Neutrophil (primary cell): Measurements from ENCODE around the gene BARX1.

Experiments
- H3K27ac ChIP-seq: fragments of 200-600 bp; sonication (generic); 2 replicates; pipeline ENCODE4 v1.5.1; 2016; ENCODE audit warnings: mild to moderate bottlenecking, moderate library complexity
- H3K27me3 ChIP-seq: fragments of 200-600 bp; sonication (generic); 2 replicates; pipeline ENCODE4 v1.6.0; 2016; ENCODE audit warnings: mild to moderate bottlenecking
- H3K36me3 ChIP-seq: fragments of 200-600 bp; sonication (generic); 2 replicates; pipeline ENCODE4 v1.5.1; 2017
- H3K4me1 ChIP-seq, 2 experiments: fragments of 200-600 bp in 1 of 2; sonication (generic) in 1 of 2; 1 replicate in 1 of 2; 2 replicates in 1 of 2; pipeline versions ENCODE4 v1.5.1 to v1.6.1; 2013 to 2016; ENCODE audit warnings: low read depth in 1 of 2, low read length in 1 of 2, mild to moderate bottlenecking in 1 of 2, moderate library complexity in 1 of 2; ENCODE audit not compliant: control insufficient read depth in 1 of 2, insufficient read depth in 1 of 2
- H3K4me3 ChIP-seq, 2 experiments: fragments of 200-600 bp in 1 of 2; sonication (generic) in 1 of 2; 1 replicate in 1 of 2; 2 replicates in 1 of 2; pipeline ENCODE4 v1.5.1; 2013 to 2016; ENCODE audit warnings: low read depth in 1 of 2, low read length in 1 of 2, mild to moderate bottlenecking in 1 of 2, moderate library complexity in 1 of 2
- H3K9me3 ChIP-seq: fragments of 200-600 bp; sonication (generic); 2 replicates; pipeline ENCODE4 v1.5.1; 2016
- TF ChIP-seq, protein P1 (sequence below): fragments of 200-600 bp; sonication (generic); IDR thresholded peaks from 2 replicates; pipeline ENCODE4 v1.5.1; 2016; ENCODE audit warnings: antibody characterized with exemption

BARX1 gene

DNA sequence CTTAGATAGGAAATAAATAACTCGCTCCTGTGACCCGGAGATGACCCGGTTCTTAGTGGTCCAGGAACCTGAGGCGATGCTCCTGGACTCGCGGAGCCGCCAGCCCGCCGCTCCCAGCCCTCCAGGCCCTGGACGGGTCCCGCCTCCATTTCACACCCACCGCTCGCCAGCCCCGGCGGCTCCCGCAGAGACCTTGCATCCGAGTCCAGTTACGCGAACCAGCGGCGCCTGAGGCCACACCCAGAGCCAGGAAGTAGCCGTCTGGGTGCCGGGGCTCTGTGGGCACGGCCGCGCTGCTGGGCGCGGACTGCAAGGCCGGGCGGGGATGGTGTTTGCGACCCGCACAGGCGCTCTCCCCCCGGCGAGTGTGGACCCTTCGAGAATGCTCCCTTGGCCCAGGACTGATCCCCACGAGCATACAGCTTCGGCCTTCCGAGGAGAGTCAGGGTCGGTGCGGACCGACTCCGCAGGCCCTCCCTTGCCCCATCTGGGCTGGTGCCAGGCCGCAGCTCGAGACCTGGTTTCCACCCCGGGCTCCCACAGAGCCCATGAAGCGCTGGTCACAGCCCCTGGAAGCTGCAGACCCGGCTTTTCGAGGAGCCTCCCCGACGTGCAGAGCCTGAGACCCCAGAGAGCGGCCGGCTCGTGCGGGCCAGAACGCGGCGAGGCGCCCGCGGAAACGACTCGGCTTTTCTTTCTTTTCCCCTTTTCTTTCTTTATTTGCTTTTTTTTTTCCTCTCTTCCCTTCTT is 5.2 kb upstream of the BARX1 start:
- no peaks in the 10 kb centered on the region for H3K9me3 ChIP-seq
- no peak overlapping the region for H3K4me3 ChIP-seq
- no peak overlapping the region for H3K27ac ChIP-seq
- TF ChIP-seq, protein P1, sequence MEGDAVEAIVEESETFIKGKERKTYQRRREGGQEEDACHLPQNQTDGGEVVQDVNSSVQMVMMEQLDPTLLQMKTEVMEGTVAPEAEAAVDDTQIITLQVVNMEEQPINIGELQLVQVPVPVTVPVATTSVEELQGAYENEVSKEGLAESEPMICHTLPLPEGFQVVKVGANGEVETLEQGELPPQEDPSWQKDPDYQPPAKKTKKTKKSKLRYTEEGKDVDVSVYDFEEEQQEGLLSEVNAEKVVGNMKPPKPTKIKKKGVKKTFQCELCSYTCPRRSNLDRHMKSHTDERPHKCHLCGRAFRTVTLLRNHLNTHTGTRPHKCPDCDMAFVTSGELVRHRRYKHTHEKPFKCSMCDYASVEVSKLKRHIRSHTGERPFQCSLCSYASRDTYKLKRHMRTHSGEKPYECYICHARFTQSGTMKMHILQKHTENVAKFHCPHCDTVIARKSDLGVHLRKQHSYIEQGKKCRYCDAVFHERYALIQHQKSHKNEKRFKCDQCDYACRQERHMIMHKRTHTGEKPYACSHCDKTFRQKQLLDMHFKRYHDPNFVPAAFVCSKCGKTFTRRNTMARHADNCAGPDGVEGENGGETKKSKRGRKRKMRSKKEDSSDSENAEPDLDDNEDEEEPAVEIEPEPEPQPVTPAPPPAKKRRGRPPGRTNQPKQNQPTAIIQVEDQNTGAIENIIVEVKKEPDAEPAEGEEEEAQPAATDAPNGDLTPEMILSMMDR = no peak
- no peaks in the 10 kb centered on the region for H3K36me3 ChIP-seq
- peaks cover 99% of the 10 kb centered on the region for H3K27me3 ChIP-seq
- H3K4me1 ChIP-seq = peaks cover 13 to 14% of the 10 kb centered on the region in 2 experiments

DNA sequence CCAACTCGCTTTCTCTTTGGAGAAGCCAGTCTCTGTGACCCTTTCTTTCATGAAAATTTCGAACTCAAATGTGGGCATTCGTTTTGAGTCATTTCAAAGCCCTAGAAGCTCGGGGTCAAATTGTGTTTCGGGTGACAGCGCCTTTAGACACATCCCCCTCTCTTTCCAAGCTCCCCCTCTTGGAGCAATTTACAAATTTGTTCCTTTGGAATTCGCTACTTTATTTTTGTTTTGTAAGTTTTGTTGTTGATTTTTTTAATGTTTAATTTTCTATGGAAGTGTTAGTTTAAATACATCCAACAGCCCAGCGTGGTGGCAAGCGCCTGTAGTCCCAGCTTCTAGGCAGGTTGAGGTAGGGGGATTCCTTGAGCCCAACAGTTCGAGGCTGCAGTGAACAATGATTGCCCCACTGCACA is 4.6 kb upstream of the BARX1 start:
- Histone ChIP-seq H3K27ac (no peak overlapping the region), H3K4me3 (no peak overlapping the region), H3K36me3 (no peaks in the 10 kb centered on the region), H3K27me3 (peaks cover 97% of the 10 kb centered on the region), H3K9me3 (no peaks in the 10 kb centered on the region), H3K4me1 (peaks cover 13 to 14% of the 10 kb centered on the region in 2 experiments)
- TF ChIP-seq, protein P1 = no peak

DNA sequence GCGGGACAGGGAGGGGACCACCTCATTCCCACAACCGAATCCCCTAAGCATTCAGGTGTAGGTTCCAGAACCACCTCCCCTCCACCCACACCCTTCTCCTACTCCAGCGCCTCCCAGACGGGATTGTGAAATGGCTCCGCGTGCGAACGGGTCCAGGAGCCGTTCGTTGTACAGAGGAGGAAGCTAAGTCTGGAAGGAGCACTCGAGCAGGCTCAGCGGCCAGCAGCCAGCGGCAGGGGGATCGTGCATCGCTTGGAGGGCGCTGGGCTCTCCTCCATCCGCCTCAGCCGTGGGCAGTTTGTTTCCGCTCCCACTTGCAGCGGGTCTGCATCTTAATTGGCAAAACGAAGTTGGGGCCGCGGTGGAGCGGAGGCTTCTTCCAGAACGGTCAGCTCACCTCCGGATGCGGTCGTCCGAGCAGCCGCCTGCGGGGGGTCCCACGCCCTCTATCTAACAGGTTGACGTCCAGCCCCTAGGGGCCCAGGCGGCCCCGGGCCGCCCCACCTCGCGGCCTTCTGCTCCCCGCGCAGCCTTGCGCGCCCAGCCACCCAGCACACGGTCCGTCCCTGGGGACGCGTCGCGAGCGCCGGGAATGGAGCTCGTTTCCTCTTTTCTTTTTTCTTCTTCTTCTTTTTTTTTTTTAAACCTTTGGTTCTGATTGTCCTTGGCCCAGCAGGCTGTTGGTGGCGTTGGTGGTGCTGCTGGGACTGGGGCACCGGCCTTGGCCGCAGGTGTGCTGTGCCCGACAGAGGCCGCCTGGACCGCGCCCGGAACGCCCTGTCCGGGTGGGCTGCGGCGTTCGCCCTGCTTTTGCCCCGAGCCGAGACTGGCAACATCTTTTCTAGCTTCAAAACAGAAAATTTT is 3.9 kb upstream of the BARX1 start:
- H3K4me3 ChIP-seq = no peak overlapping the region
- H3K27ac ChIP-seq = no peak overlapping the region
- no peaks in the 10 kb centered on the region for H3K36me3 ChIP-seq
- H3K9me3 ChIP-seq = no peaks in the 10 kb centered on the region
- H3K27me3 ChIP-seq = peaks cover 97% of the 10 kb centered on the region
- TF ChIP-seq, protein P1 = no peak
- peaks cover 13 to 14% of the 10 kb centered on the region in 2 experiments for H3K4me1 ChIP-seq

DNA sequence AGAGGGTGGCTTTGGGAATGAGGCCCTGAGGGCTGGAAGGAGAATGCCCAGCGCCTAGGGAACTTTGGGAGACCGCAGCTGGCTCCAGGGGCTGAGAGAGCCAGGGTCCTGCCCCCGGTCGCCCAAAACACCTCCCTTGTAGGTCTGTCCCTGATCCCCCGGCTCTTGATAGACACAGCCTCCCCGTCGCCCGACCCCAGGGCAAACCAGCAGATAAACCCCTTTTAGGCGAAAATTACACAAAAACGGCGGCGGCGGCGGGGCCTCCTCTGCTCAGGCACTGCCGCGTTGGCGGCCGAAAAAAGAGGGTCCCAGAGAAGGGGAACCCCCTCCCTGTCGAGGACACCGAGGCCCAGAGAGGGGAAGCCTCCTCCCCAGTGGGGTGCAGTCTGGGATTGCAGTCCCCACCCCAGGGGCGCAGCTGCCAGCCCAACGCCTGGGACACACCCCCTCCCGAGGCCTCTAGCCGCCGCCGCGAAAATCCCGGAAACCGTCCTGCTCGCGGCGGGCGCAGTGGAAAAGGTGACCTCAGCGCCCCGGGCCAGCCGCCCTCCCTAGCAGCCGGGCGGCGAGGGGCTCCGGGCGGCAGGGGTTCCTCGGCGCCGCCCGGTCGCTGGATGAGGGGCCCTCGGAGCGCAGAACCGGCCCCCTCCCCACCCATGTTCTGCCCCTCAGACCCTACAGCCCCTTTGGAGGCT is 3.1 kb upstream of the BARX1 start:
- TF ChIP-seq, protein P1 = no peak
- peaks cover 98% of the 10 kb centered on the region for H3K27me3 ChIP-seq
- H3K27ac ChIP-seq = no peak overlapping the region
- H3K9me3 ChIP-seq = no peaks in the 10 kb centered on the region
- no peak overlapping the region for H3K4me3 ChIP-seq
- no peaks in the 10 kb centered on the region for H3K36me3 ChIP-seq
- peaks cover 13 to 14% of the 10 kb centered on the region in 2 experiments for H3K4me1 ChIP-seq

DNA sequence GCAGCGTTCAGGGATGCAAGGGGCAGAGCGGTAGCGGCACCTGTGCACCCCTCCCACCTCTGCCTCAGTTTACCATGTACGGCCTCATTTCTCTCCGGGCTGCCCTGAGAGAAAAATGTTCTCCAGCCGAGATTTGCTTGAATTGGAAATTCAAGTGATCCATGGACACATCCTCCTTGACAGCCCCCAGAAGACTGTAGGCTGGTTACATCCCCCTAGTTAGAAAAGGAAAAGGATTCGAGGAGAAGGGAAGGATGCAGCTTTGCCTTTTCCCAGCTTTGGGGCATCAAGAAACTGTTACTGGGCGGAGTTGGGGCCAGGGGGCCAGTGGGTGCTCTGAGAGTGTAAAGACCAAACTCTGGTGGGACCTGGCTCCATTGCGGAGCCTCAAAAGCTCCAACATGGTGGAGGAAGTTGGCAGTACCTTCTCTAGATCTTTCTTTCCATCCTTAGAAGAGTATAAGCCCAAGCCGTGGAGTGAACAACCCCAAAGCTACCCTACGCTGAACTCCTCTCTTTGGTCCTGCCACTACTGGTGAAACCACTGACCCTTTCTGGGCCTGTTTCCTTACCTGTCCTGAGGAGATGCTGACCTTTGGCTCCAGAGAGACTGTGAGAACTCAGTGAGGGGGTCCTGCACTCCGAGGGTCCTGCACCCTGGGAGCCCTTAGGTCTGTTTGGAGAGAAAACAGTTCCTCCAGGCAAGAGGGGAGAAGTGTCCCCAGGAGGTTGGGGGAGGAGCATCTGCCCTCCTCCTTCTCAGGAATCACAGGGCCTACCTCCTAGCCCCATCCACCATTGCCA is 1.0 kb upstream of the BARX1 start:
- H3K27me3 ChIP-seq = peaks cover 98% of the 10 kb centered on the region

More for the DNA sequence above, 1.0 kb upstream of the BARX1 start:
- no peak overlapping the region for H3K27ac ChIP-seq
- peaks cover 26 to 31% of the 10 kb centered on the region in 2 experiments for H3K4me1 ChIP-seq
- peaks cover 2% of the 10 kb centered on the region for H3K9me3 ChIP-seq
- TF ChIP-seq, protein P1 = no peak
- no peak overlapping the region for H3K4me3 ChIP-seq
- H3K36me3 ChIP-seq = no peaks in the 10 kb centered on the region
